Measurements from ENCODE around the gene LGI1. TPM values are rescaled to one million over a fixed set of nuclear protein-coding genes. Genes with fewer than 3 reads are reported as not detected.

LGI1 gene
- polyA plus RNA-seq (2013): 14.4 and 14.6 TPM in 2 replicates

- H3K27ac ChIP-seq (ENCODE audit: low read depth, low read length): peak within 1 kb of the TSS; percentile 70
These were observed at the start of gene LGI1 for GRCh38 chr10:93757801-93758507. TSS of gene LGI1 (plus strand) at chr10:93757936. CDS start at chr10:93758145, 209 bp downstream.

GRCh38 chr10:93710333-93710909 lies 47.3 kb upstream of the LGI1 start:
- H3K27me3 ChIP-seq (ENCODE audit: insufficient read depth, low read length): no peaks in the 10 kb centered on the region
- no peak overlapping the region for H3K14ac ChIP-seq (ENCODE audit: low read length)
- no peak overlapping the region for H3K4me3 ChIP-seq (ENCODE audit: low read depth, low read length)
- no peak overlapping the region for H4K8ac ChIP-seq (ENCODE audit: low read depth, low read length)
- H3K9ac ChIP-seq (ENCODE audit: low read length): no peak overlapping the region
- H2AFZ ChIP-seq (ENCODE audit: insufficient read depth, low read length, poor library complexity): no peak overlapping the region
- no peak overlapping the region for H4K12ac ChIP-seq (ENCODE audit: low read depth, low read length)
- H2BK5ac ChIP-seq (ENCODE audit: low read depth, low read length, poor library complexity): no peak overlapping the region
- H3K23ac ChIP-seq (ENCODE audit: low read length): no peak overlapping the region
- no CpG with 5 or more reads among the region's 5 CpGs for WGBS (ENCODE audit: extremely low coverage, insufficient coverage, insufficient read length)
- no peak overlapping the region for H4K91ac ChIP-seq (ENCODE audit: low read depth, low read length)
- peaks cover 1% of the 10 kb centered on the region for H3K9me3 ChIP-seq (ENCODE audit: insufficient read depth, low read depth, low read length)
- no peaks in the 10 kb centered on the region for H3K79me2 ChIP-seq (ENCODE audit: control insufficient read depth, insufficient read depth, low read length, poor library complexity)
- no peak overlapping the region for H3K4me2 ChIP-seq (ENCODE audit: low read length)
- no peak for DNase-seq
- no peaks in the 10 kb centered on the region for H3K79me1 ChIP-seq (ENCODE audit: low read length)
- no peak overlapping the region for H3K27ac ChIP-seq (ENCODE audit: low read depth, low read length)
- H2BK120ac ChIP-seq (ENCODE audit: insufficient read depth, low read length, poor library complexity): no peak overlapping the region
- no peaks in the 10 kb centered on the region for H3K36me3 ChIP-seq (ENCODE audit: control insufficient read depth in 1 of 2, insufficient read depth in 2 of 2, low read length in 2 of 2)
- no peak overlapping the region for H3K18ac ChIP-seq (ENCODE audit: low read length)
- H3K4me1 ChIP-seq (ENCODE audit: control insufficient read depth in 1 of 2, insufficient read depth in 2 of 2, low read length in 2 of 2): peaks cover 5 to 11% of the 10 kb centered on the region in 2 experiments
- H2AK5ac ChIP-seq (ENCODE audit: low read length): no peak overlapping the region
- H2BK12ac ChIP-seq (ENCODE audit: low read length): no peak overlapping the region
- H3K4ac ChIP-seq (ENCODE audit: low read depth, low read length): no peak overlapping the region

More at GRCh38 chr10:93757801-93758507, at the start of gene LGI1:
- Histone ChIP-seq H3K4ac (ENCODE audit: low read depth, low read length) (no peak within 1 kb of the TSS), H3K23ac (ENCODE audit: low read length) (no peak within 1 kb of the TSS), H4K91ac (ENCODE audit: low read depth, low read length) (peak within 1 kb of the TSS; percentile 50), H2BK120ac (ENCODE audit: insufficient read depth, low read length, poor library complexity) (peak within 1 kb of the TSS; percentile 15), H2AK5ac (ENCODE audit: low read length) (no peak within 1 kb of the TSS), H3K79me1 (ENCODE audit: low read length) (peaks cover 20% of the 10 kb centered on the region), H3K79me2 (ENCODE audit: control insufficient read depth, insufficient read depth, low read length, poor library complexity) (no peaks in the 10 kb centered on the region), H3K4me3 (ENCODE audit: low read depth, low read length) (no peak within 1 kb of the TSS), H3K27me3 (ENCODE audit: insufficient read depth, low read length) (no peaks in the 10 kb centered on the region), H3K9me3 (ENCODE audit: insufficient read depth, low read depth, low read length) (no peaks in the 10 kb centered on the region), H2BK12ac (ENCODE audit: low read length) (peak within 1 kb of the TSS; percentile 20), H4K8ac (ENCODE audit: low read depth, low read length) (no peak within 1 kb of the TSS), H3K9ac (ENCODE audit: low read length) (no peak within 1 kb of the TSS), H2BK5ac (ENCODE audit: low read depth, low read length, poor library complexity) (peak within 1 kb of the TSS; percentile 67), H3K14ac (ENCODE audit: low read length) (no peak within 1 kb of the TSS), H2AFZ (ENCODE audit: insufficient read depth, low read length, poor library complexity) (no peak within 1 kb of the TSS), H3K4me2 (ENCODE audit: low read length) (peak within 1 kb of the TSS; percentile 48), H3K4me1 (ENCODE audit: control insufficient read depth in 1 of 2, insufficient read depth in 2 of 2, low read length in 2 of 2) (peaks cover 27 to 37% of the 10 kb centered on the region in 2 experiments), H3K36me3 (ENCODE audit: control insufficient read depth in 1 of 2, insufficient read depth in 2 of 2, low read length in 2 of 2) (no peaks in the 10 kb centered on the region), H3K18ac (ENCODE audit: low read length) (no peak within 1 kb of the TSS), H4K12ac (ENCODE audit: low read depth, low read length) (no peak within 1 kb of the TSS)
- no CpG with 5 or more reads among the region's 16 CpGs for WGBS (ENCODE audit: extremely low coverage, insufficient coverage, insufficient read length)
- no peak for DNase-seq

GRCh38 chr10:93711891-93712290 lies 45.8 kb upstream of the LGI1 start:
- H4K12ac ChIP-seq (ENCODE audit: low read depth, low read length): no peak overlapping the region
- no CpG with 5 or more reads among the region's 3 CpGs for WGBS (ENCODE audit: extremely low coverage, insufficient coverage, insufficient read length)
- no peak overlapping the region for H4K8ac ChIP-seq (ENCODE audit: low read depth, low read length)

GRCh38 chr10:93712593-93712992 lies 45.1 kb upstream of the LGI1 start:
- no CpG with 5 or more reads among the region's 2 CpGs for WGBS (ENCODE audit: extremely low coverage, insufficient coverage, insufficient read length)
- Histone ChIP-seq H3K79me1 (ENCODE audit: low read length) (no peaks in the 10 kb centered on the region), H3K9me3 (ENCODE audit: insufficient read depth, low read depth, low read length) (peaks cover 1% of the 10 kb centered on the region), H3K18ac (ENCODE audit: low read length) (no peak overlapping the region), H2AFZ (ENCODE audit: insufficient read depth, low read length, poor library complexity) (no peak overlapping the region), H3K36me3 (ENCODE audit: control insufficient read depth in 1 of 2, insufficient read depth in 2 of 2, low read length in 2 of 2) (no peaks in the 10 kb centered on the region), H3K27ac (ENCODE audit: low read depth, low read length) (no peak overlapping the region), H3K14ac (ENCODE audit: low read length) (no peak overlapping the region), H4K12ac (ENCODE audit: low read depth, low read length) (no peak overlapping the region), H3K9ac (ENCODE audit: low read length) (no peak overlapping the region), H4K91ac (ENCODE audit: low read depth, low read length) (no peak overlapping the region), H3K4me2 (ENCODE audit: low read length) (no peak overlapping the region), H3K4me3 (ENCODE audit: low read depth, low read length) (no peak overlapping the region), H4K8ac (ENCODE audit: low read depth, low read length) (no peak overlapping the region), H3K23ac (ENCODE audit: low read length) (no peak overlapping the region), H3K4me1 (ENCODE audit: control insufficient read depth in 1 of 2, insufficient read depth in 2 of 2, low read length in 2 of 2) (peaks cover 5 to 11% of the 10 kb centered on the region in 2 experiments), H3K27me3 (ENCODE audit: insufficient read depth, low read length) (no peaks in the 10 kb centered on the region), H2AK5ac (ENCODE audit: low read length) (no peak overlapping the region), H2BK120ac (ENCODE audit: insufficient read depth, low read length, poor library complexity) (no peak overlapping the region), H2BK12ac (ENCODE audit: low read length) (no peak overlapping the region), H3K4ac (ENCODE audit: low read depth, low read length) (no peak overlapping the region), H3K79me2 (ENCODE audit: control insufficient read depth, insufficient read depth, low read length, poor library complexity) (no peaks in the 10 kb centered on the region), H2BK5ac (ENCODE audit: low read depth, low read length, poor library complexity) (no peak overlapping the region)
- DNase-seq: no peak

More at GRCh38 chr10:93711891-93712290, 45.8 kb upstream of the LGI1 start:
- Histone ChIP-seq H3K79me2 (ENCODE audit: control insufficient read depth, insufficient read depth, low read length, poor library complexity) (no peaks in the 10 kb centered on the region), H2BK12ac (ENCODE audit: low read length) (no peak overlapping the region), H3K14ac (ENCODE audit: low read length) (no peak overlapping the region), H3K9me3 (ENCODE audit: insufficient read depth, low read depth, low read length) (peaks cover 1% of the 10 kb centered on the region), H3K23ac (ENCODE audit: low read length) (no peak overlapping the region), H3K4me3 (ENCODE audit: low read depth, low read length) (no peak overlapping the region), H3K4me2 (ENCODE audit: low read length) (no peak overlapping the region), H3K4ac (ENCODE audit: low read depth, low read length) (no peak overlapping the region), H2AFZ (ENCODE audit: insufficient read depth, low read length, poor library complexity) (no peak overlapping the region), H3K9ac (ENCODE audit: low read length) (no peak overlapping the region), H2AK5ac (ENCODE audit: low read length) (no peak overlapping the region), H4K91ac (ENCODE audit: low read depth, low read length) (no peak overlapping the region), H3K27ac (ENCODE audit: low read depth, low read length) (no peak overlapping the region), H3K27me3 (ENCODE audit: insufficient read depth, low read length) (no peaks in the 10 kb centered on the region), H2BK120ac (ENCODE audit: insufficient read depth, low read length, poor library complexity) (no peak overlapping the region), H2BK5ac (ENCODE audit: low read depth, low read length, poor library complexity) (no peak overlapping the region), H3K4me1 (ENCODE audit: control insufficient read depth in 1 of 2, insufficient read depth in 2 of 2, low read length in 2 of 2) (peaks cover 5 to 11% of the 10 kb centered on the region in 2 experiments), H3K18ac (ENCODE audit: low read length) (no peak overlapping the region), H3K36me3 (ENCODE audit: control insufficient read depth in 1 of 2, insufficient read depth in 2 of 2, low read length in 2 of 2) (no peaks in the 10 kb centered on the region), H3K79me1 (ENCODE audit: low read length) (no peaks in the 10 kb centered on the region)
- peak; percentile 6 to 38 for DNase-seq

Data from trophoblast cell (in vitro differentiated cells and primary cell).